Mesendoderm (in vitro differentiated cells): ENCODE measurements around the gene RCN2.

Experiments used
- DNase-seq: peaks from one replicate; pipeline ENCODE4 v3.0.0; 2013
- H2AK5ac ChIP-seq: 2 replicates; pipeline ENCODE4 v1.6.1; 2013; ENCODE audit warnings: low read length, inconsistent platforms
- H2BK120ac ChIP-seq: 2 replicates; pipeline ENCODE4 v1.6.1; 2013; ENCODE audit warnings: low read depth, mild to moderate bottlenecking, low read length, moderate library complexity, mixed read lengths
- H2BK15ac ChIP-seq: replicated peaks from 2 replicates; pipeline ENCODE4 v1.6.1; 2013; ENCODE audit warnings: low read depth, mild to moderate bottlenecking, moderate library complexity
- H2BK5ac ChIP-seq: 2 replicates; pipeline ENCODE4 v1.6.1; 2013; ENCODE audit warnings: low read length, inconsistent platforms
- H3K18ac ChIP-seq: 2 replicates; pipeline ENCODE4 v1.6.1; 2013; ENCODE audit warnings: mild to moderate bottlenecking, low read length, mixed read lengths
- H3K23ac ChIP-seq: one replicate; pipeline ENCODE4 v1.6.1; 2013; ENCODE audit warnings: low read length
- H3K27ac ChIP-seq: 2 replicates; pipeline ENCODE4 v1.5.1; 2013; ENCODE audit warnings: low read depth, mild to moderate bottlenecking, inconsistent platforms, low read length, moderate library complexity
- H3K27me3 ChIP-seq: 2 replicates; pipeline ENCODE4 v1.6.1; 2013; ENCODE audit warnings: low read length, control low read depth, mild to moderate bottlenecking, inconsistent platforms; ENCODE audit not compliant: insufficient read depth, poor library complexity
- H3K36me3 ChIP-seq: 2 replicates; pipeline ENCODE4 v1.6.1; 2013; ENCODE audit warnings: low read length, inconsistent platforms; ENCODE audit not compliant: control insufficient read depth, insufficient read depth
- H3K4ac ChIP-seq: one replicate; pipeline ENCODE4 v1.6.1; 2013; ENCODE audit warnings: low read depth, mild to moderate bottlenecking, low read length, moderate library complexity
- H3K4me1 ChIP-seq: 2 replicates; pipeline ENCODE4 v1.6.1; 2013; ENCODE audit warnings: low read depth, low read length, inconsistent platforms; ENCODE audit not compliant: control insufficient read depth
- H3K4me2 ChIP-seq: 2 replicates; pipeline ENCODE4 v1.6.1; 2013; ENCODE audit warnings: low read length
- H3K4me3 ChIP-seq: 2 replicates; pipeline ENCODE4 v1.5.1; 2013; ENCODE audit warnings: mild to moderate bottlenecking, low read length
- H3K56ac ChIP-seq: one replicate; pipeline ENCODE4 v1.6.1; 2013; ENCODE audit warnings: low read length
- H3K79me1 ChIP-seq: 2 replicates; pipeline ENCODE4 v1.6.1; 2013; ENCODE audit warnings: low read length, inconsistent platforms
- H3K79me2 ChIP-seq: 2 replicates; pipeline ENCODE4 v1.6.1; 2013; ENCODE audit warnings: mild to moderate bottlenecking, low read length; ENCODE audit not compliant: control insufficient read depth, insufficient read depth
- H3K9ac ChIP-seq: 2 replicates; pipeline ENCODE4 v1.6.1; 2013; ENCODE audit warnings: low read length, inconsistent platforms
- H4K5ac ChIP-seq: one replicate; pipeline ENCODE4 v1.6.1; 2013; ENCODE audit warnings: low read length
- H4K8ac ChIP-seq: one replicate; pipeline ENCODE4 v1.6.1; 2013; ENCODE audit warnings: low read depth, mild to moderate bottlenecking, control low read depth, low read length, moderate library complexity
- WGBS: extraction: QIAGEN DNeasy Blood & Tissue Kit; methylation state at CpG from one replicate; pipeline ENCODE4 v1.1.7; 2013; ENCODE audit warnings: low lambda C conversion rate, missing lambda C conversion rate; ENCODE audit not compliant: insufficient coverage; ENCODE audit errors: extremely low coverage; 5-methylcytosine and 5-hydroxymethylcytosine counted together

RCN2 gene

DNA sequence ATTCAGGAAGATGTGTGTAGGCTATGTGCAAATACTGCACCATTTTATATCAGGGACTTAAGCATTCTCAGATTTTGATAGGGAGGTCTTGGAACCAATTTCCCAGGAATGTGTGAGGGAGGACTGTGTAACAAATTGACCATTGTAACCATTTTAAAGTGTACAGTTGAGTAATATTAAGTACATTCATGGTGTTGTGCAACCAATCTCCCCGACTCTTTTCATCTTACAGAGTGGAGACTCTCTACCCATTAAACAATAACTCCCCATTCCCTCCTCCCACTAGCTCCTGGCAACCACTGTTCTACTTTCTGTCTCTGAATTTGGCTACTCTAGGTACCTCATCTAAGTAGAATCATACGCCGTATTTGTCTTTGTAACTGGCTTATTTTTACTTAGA lies 5.1 kb downstream of the RCN2 start:
- Histone ChIP-seq H3K27me3 (no peaks in the 10 kb centered on the region), H4K5ac (no peak overlapping the region), H3K36me3 (peaks cover 9% of the 10 kb centered on the region), H3K79me1 (peaks cover 8% of the 10 kb centered on the region), H3K4me2 (no peak overlapping the region), H3K4me3 (no peak overlapping the region), H2BK15ac (no peak overlapping the region), H3K56ac (no peak overlapping the region), H4K8ac (no peak overlapping the region), H3K9ac (no peak overlapping the region), H2AK5ac (no peak overlapping the region), H3K18ac (no peak overlapping the region), H2BK5ac (no peak overlapping the region), H3K4me1 (no peaks in the 10 kb centered on the region), H3K27ac (no peak overlapping the region), H2BK120ac (no peak overlapping the region), H3K23ac (no peak overlapping the region), H3K4ac (no peak overlapping the region), H3K79me2 (peaks cover 8% of the 10 kb centered on the region)
- no peak for DNase-seq
- WGBS = no CpG with 5 or more reads among the region's 3 CpGs

- H3K4ac ChIP-seq = no peak overlapping the region
- H3K4me1 ChIP-seq = no peaks in the 10 kb centered on the region
- peaks cover 9% of the 10 kb centered on the region for H3K36me3 ChIP-seq
- WGBS = no CpG with 5 or more reads among the region's 5 CpGs
- no peak overlapping the region for H3K23ac ChIP-seq
- H2AK5ac ChIP-seq = no peak overlapping the region
- no peak overlapping the region for H3K18ac ChIP-seq
- H3K56ac ChIP-seq = no peak overlapping the region
- H3K27me3 ChIP-seq = no peaks in the 10 kb centered on the region
- no peak overlapping the region for H4K8ac ChIP-seq
- no peak overlapping the region for H3K4me3 ChIP-seq
- no peak overlapping the region for H2BK15ac ChIP-seq
- no peaks in the 10 kb centered on the region for H3K79me2 ChIP-seq
- H3K27ac ChIP-seq = no peak overlapping the region
- H2BK5ac ChIP-seq = no peak overlapping the region
- H3K4me2 ChIP-seq = no peak overlapping the region
- no peak for DNase-seq
- peaks cover 6% of the 10 kb centered on the region for H3K79me1 ChIP-seq
- no peak overlapping the region for H3K9ac ChIP-seq
- no peak overlapping the region for H4K5ac ChIP-seq
- H2BK120ac ChIP-seq = no peak overlapping the region
Observed at GRCh38 chr15:76938752-76939151, 7.2 kb downstream of the RCN2 start.

DNA sequence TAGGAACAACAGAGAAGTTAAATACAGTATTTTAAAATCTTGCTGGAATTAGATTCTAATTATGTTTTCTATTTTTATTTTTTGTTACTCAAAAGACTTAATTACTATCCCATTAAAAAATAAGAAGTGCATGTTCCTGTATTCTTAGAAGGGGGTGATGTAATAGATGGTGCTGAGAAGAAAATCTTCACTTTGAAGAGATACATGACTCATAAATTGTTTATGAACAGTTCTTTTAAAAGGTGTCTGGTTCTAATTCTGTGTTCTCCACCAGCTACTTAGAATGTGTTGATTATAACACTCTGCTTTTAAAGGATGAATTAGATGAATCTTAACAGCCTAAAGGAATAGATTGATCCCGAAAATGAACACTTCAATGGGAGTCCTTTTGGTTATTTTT lies 8.2 kb downstream of the RCN2 start:
- no CpG with 5 or more reads among the region's 1 CpG for WGBS
- Histone ChIP-seq H3K36me3 (peaks cover 11% of the 10 kb centered on the region), H2BK5ac (no peak overlapping the region)

DNA sequence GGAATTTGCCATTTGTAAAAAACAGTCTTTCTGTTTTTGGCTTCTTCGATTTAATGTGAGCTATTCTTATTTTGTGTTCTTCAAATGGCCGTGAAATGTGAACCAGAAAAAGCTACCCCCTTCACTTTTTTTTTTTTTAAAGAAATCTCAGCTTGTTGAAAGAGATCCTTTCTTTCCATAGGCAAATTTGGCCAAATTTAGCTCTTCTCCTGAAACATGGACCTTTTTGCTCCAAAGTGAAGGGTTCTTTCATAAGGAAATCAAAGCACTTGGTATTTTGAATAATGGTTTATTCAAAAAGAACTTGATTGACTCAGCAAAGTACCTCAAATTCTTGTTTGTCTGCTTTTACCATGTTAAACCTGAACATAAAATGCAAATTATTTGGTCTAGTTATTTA lies 10.1 kb downstream of the RCN2 start:
- H2AK5ac ChIP-seq = no peak overlapping the region
- no peak for DNase-seq
- H3K23ac ChIP-seq = no peak overlapping the region
- no peak overlapping the region for H2BK15ac ChIP-seq
- no peaks in the 10 kb centered on the region for H3K4me1 ChIP-seq
- no peak overlapping the region for H3K27ac ChIP-seq
- H3K4ac ChIP-seq = no peak overlapping the region
- no peak overlapping the region for H3K9ac ChIP-seq
- no peaks in the 10 kb centered on the region for H3K79me2 ChIP-seq
- H3K27me3 ChIP-seq = no peaks in the 10 kb centered on the region
- no peak overlapping the region for H3K4me2 ChIP-seq
- no peak overlapping the region for H2BK120ac ChIP-seq
- H4K8ac ChIP-seq = no peak overlapping the region
- no peak overlapping the region for H4K5ac ChIP-seq
- peaks cover 2% of the 10 kb centered on the region for H3K79me1 ChIP-seq
- H3K36me3 ChIP-seq = peaks cover 5% of the 10 kb centered on the region
- no peak overlapping the region for H2BK5ac ChIP-seq
- no peak overlapping the region for H3K4me3 ChIP-seq
- no CpG with 5 or more reads among the region's 2 CpGs for WGBS
- H3K18ac ChIP-seq = no peak overlapping the region
- H3K56ac ChIP-seq = no peak overlapping the region

More for the DNA sequence above, 8.2 kb downstream of the RCN2 start:
- Histone ChIP-seq H3K23ac (no peak overlapping the region), H2BK120ac (no peak overlapping the region), H2BK15ac (no peak overlapping the region), H4K8ac (no peak overlapping the region), H3K4me3 (no peak overlapping the region), H3K56ac (no peak overlapping the region), H3K27ac (no peak overlapping the region), H3K9ac (no peak overlapping the region), H2AK5ac (no peak overlapping the region), H4K5ac (no peak overlapping the region), H3K79me1 (peaks cover 6% of the 10 kb centered on the region), H3K27me3 (no peaks in the 10 kb centered on the region), H3K4me1 (no peaks in the 10 kb centered on the region), H3K79me2 (no peaks in the 10 kb centered on the region), H3K4ac (no peak overlapping the region), H3K4me2 (no peak overlapping the region), H3K18ac (no peak overlapping the region)
- no peak for DNase-seq

- Histone ChIP-seq H4K5ac (no peak overlapping the region), H3K79me2 (no peaks in the 10 kb centered on the region), H3K27ac (no peak overlapping the region), H3K4me1 (no peaks in the 10 kb centered on the region), H4K8ac (no peak overlapping the region), H3K79me1 (peaks cover 2% of the 10 kb centered on the region), H3K4me3 (no peak overlapping the region), H2AK5ac (no peak overlapping the region), H2BK5ac (no peak overlapping the region), H3K18ac (no peak overlapping the region), H3K36me3 (peaks cover 5% of the 10 kb centered on the region), H3K4me2 (no peak overlapping the region), H2BK120ac (no peak overlapping the region), H3K27me3 (no peaks in the 10 kb centered on the region), H3K23ac (no peak overlapping the region), H3K56ac (no peak overlapping the region), H2BK15ac (no peak overlapping the region), H3K9ac (no peak overlapping the region), H3K4ac (no peak overlapping the region)
- no CpG with 5 or more reads among the region's 2 CpGs for WGBS
- no peak for DNase-seq
Observed at GRCh38 chr15:76942331-76942730, 10.8 kb downstream of the RCN2 start.

DNA sequence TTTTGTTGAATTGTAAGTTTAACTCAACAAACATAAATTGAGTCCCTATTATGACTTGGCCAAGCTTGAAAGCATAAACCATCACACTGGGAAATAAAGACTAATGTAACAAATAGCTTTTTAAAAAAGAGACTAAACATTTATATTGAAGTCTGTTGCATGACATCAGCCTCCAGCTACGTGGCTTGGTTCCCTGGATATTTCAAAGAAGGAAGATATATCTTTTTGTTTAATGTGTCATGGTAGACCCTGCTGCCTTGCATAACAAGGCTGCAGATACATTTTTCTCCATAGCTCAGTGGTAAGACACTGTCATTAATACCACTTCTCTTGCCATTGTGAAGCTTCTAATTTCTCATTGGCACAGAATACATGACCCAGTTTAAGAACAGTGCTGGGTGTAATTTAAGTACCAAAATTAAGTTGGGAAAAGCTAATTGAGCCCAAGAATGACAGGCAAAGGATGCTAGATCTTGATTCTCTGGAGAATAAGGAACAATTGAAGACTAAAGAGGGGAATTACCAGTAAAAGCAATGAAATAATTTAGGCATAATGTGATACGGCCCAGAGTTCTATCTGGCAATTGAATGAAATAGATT lies 14.0 kb downstream of the RCN2 start:
- no peak overlapping the region for H2AK5ac ChIP-seq
- peaks cover 2% of the 10 kb centered on the region for H3K36me3 ChIP-seq
- H3K4me3 ChIP-seq = no peak overlapping the region
- no peak overlapping the region for H2BK120ac ChIP-seq
- no peak overlapping the region for H2BK5ac ChIP-seq
- no peak overlapping the region for H3K4me2 ChIP-seq
- no peaks in the 10 kb centered on the region for H3K27me3 ChIP-seq
- no peaks in the 10 kb centered on the region for H3K79me2 ChIP-seq
- WGBS = no CpG with 5 or more reads among the region's 2 CpGs
- H3K18ac ChIP-seq = no peak overlapping the region
- peaks cover 2% of the 10 kb centered on the region for H3K79me1 ChIP-seq
- no peak overlapping the region for H3K4ac ChIP-seq
- H3K27ac ChIP-seq = no peak overlapping the region
- H3K9ac ChIP-seq = no peak overlapping the region
- no peak overlapping the region for H3K56ac ChIP-seq
- H3K23ac ChIP-seq = no peak overlapping the region
- H4K5ac ChIP-seq = no peak overlapping the region
- H2BK15ac ChIP-seq = no peak overlapping the region
- DNase-seq = no peak
- no peak overlapping the region for H4K8ac ChIP-seq
- no peaks in the 10 kb centered on the region for H3K4me1 ChIP-seq
